ENCODE measurements around the gene RHOB. TPM values are rescaled to one million over a fixed set of nuclear protein-coding genes. Genes with fewer than 3 reads are reported as not detected.

Gene RHOB
- total RNA-seq, 1 donor, result 142 TPM

DNA sequence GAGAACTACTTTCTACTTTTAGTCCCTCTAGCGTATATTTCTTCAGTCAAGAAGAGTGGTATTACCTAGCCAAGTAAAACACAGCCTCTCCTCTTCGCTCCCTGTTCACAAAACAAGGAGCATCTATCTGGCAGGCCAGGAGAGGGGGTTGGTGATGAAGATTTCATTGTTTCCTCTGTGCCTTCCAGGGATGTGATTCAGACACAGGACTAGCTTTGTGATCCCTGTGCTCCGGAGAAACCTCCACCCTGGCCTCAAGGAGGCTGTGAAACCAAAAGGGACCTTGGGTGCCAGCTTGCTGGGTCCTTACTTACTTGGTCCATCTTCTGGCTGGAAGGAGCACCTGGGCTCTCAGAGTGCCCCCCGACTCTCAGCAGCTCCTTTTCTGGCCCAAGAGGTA lies 5.7 kb downstream of the RHOB start:
- peak; percentile 37 for TF ChIP-seq CTCF (IDR thresholded peaks at IDR 0.05; ENCODE audit: insufficient read depth, low read depth, low read length)
- no peak overlapping the region for H3K4me3 ChIP-seq (ENCODE audit: low read depth, low read length)
- DNase-seq (ENCODE audit: low read depth), result peak; percentile 70

GRCh38 chr2:20453087-20453486 lies 6.2 kb downstream of the RHOB start:
- no peak overlapping the region for H3K4me3 ChIP-seq (ENCODE audit: low read depth, low read length)
- TF ChIP-seq CTCF (IDR thresholded peaks at IDR 0.05; ENCODE audit: insufficient read depth, low read depth, low read length), result no peak
- DNase-seq (ENCODE audit: low read depth), result no peak

DNA sequence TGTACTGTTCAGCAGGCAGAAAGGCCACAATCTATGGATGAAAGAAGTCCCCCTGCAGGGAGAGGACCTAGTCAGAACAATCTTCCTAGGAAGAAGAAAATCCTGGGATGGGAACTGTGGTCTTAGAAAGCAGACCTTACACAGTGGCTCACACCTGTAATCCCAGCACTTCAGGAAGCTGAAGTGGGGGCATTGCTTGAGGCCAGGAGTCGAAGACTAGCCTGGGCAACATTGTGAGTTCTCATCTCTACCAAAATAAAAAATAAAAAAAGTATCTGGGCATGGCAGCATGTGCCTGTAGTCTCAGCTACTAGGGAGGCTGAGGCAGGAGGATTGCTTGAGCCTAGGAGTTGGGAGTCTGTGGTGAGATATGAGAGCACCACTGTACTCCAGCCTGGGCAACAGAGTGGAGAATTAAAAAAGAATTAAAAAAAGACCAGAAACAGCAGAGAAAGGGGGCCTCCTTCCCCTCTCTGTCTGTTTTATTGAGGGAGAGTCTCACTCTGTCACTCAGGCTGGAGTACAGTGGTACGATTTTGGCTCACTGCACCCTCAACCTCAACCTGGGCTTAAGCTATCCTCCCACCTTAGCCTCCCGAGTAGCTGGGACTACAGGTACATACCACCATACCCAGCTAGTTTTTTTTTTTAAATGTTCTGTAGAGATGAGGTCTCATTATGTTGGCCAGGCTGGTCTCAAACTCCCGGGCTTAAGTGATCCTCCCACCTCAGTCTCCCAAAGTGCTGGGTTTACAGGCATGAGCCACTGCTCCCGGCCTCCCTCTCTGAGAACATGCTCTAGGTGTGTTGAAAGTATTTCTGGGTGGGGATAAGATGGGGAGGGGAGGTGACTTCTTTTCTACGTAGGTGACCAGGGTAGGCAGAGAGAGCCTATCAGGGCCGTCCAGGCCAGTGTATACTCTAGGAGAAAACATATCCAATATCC lies 7.4 kb downstream of the RHOB start:
- TF ChIP-seq CTCF (IDR thresholded peaks at IDR 0.05; ENCODE audit: insufficient read depth, low read depth, low read length), result no peak
- DNase-seq (ENCODE audit: low read depth), result no peak

GRCh38 chr2:20455076-20455587 lies 8.3 kb downstream of the RHOB start:
- no peak for TF ChIP-seq CTCF (IDR thresholded peaks at IDR 0.05; ENCODE audit: insufficient read depth, low read depth, low read length)

More for the DNA sequence above, 7.4 kb downstream of the RHOB start:
- no peak overlapping the region for H3K4me3 ChIP-seq (ENCODE audit: low read depth, low read length)

GRCh38 chr2:20456116-20456571 lies 9.3 kb downstream of the RHOB start:
- DNase-seq (ENCODE audit: low read depth), result peak; percentile 88
- H3K4me3 ChIP-seq (ENCODE audit: low read depth, low read length), result no peak overlapping the region

More at GRCh38 chr2:20455076-20455587, 8.3 kb downstream of the RHOB start:
- H3K4me3 ChIP-seq (ENCODE audit: low read depth, low read length), result no peak overlapping the region
- no peak for DNase-seq (ENCODE audit: low read depth)

More at GRCh38 chr2:20456116-20456571, 9.3 kb downstream of the RHOB start:
- TF ChIP-seq CTCF (IDR thresholded peaks at IDR 0.05; ENCODE audit: insufficient read depth, low read depth, low read length), result no peak

Data from fibroblast of villous mesenchyme (primary cell).